OCI-LY1 (cell line): ENCODE data around the gene RBP4.

Experiments used
- H2AFZ ChIP-seq: fragments of 200-600 bp; sonication (generic), shearing (Covaris generic); 2 replicates; pipeline ENCODE4 v1.6.0; 2014; ENCODE audit warnings: antibody characterized with exemption, mild to moderate bottlenecking, low read length
- H3F3A ChIP-seq: fragments of 200-600 bp; sonication (generic), shearing (Covaris generic); 2 replicates; pipeline ENCODE4 v1.6.0; 2014; ENCODE audit warnings: mild to moderate bottlenecking, antibody characterized with exemption, low read length, moderate library complexity; ENCODE audit not compliant: insufficient read depth
- H3K27ac ChIP-seq: fragments of 200-600 bp; sonication (generic); 2 replicates; pipeline ENCODE4 v1.5.1; 2014; ENCODE audit warnings: low read length, mixed run types, mild to moderate bottlenecking, low read depth; ENCODE audit not compliant: poor library complexity, severe bottlenecking
- H3K27me3 ChIP-seq: fragments of 200-600 bp; sonication (generic); 2 replicates; pipeline ENCODE4 v1.6.0; 2014; ENCODE audit warnings: antibody characterized with exemption, mild to moderate bottlenecking, low read length, moderate library complexity; ENCODE audit not compliant: insufficient read depth
- H3K36me3 ChIP-seq: fragments of 200-600 bp; sonication (generic); 2 replicates; pipeline ENCODE4 v1.6.1; 2014; ENCODE audit warnings: mild to moderate bottlenecking, antibody characterized with exemption, low read length, moderate library complexity, mixed read lengths; ENCODE audit not compliant: insufficient read depth
- H3K4me1 ChIP-seq: fragments of 200-600 bp; sonication (generic); 2 replicates; pipeline ENCODE4 v1.5.1; 2014; ENCODE audit warnings: mild to moderate bottlenecking, low read length, moderate library complexity; ENCODE audit not compliant: insufficient read depth, severe bottlenecking
- H3K4me2 ChIP-seq: fragments of 200-600 bp; sonication (generic), shearing (Covaris generic); 2 replicates; pipeline ENCODE4 v1.6.1; 2014; ENCODE audit warnings: low read length
- H3K4me3 ChIP-seq: fragments of 200-600 bp; sonication (generic); 2 replicates; pipeline ENCODE4 v1.5.1; 2014; ENCODE audit warnings: low read length, low read depth, mild to moderate bottlenecking, mixed read lengths; ENCODE audit not compliant: poor library complexity, severe bottlenecking
- H3K79me2 ChIP-seq: fragments of 200-600 bp; shearing (Covaris generic); 2 replicates; pipeline ENCODE4 v1.6.1; 2016; ENCODE audit warnings: mixed run types, low read length, mixed read lengths; ENCODE audit not compliant: insufficient read depth
- H3K9ac ChIP-seq: fragments of 200-600 bp; sonication (generic), shearing (Covaris generic); 2 replicates; pipeline ENCODE4 v1.6.1; 2014; ENCODE audit warnings: mild to moderate bottlenecking, low read length, mixed read lengths
- H3K9me2 ChIP-seq: fragments of 200-600 bp; sonication (generic), shearing (Covaris generic); 2 replicates; pipeline ENCODE4 v1.6.1; 2014; ENCODE audit warnings: low read depth, mild to moderate bottlenecking, low read length, mixed read lengths
- H3K9me3 ChIP-seq: fragments of 200-600 bp; shearing (Covaris generic); 2 replicates; pipeline ENCODE4 v1.6.1; 2014; ENCODE audit warnings: low read length, mixed read lengths
- H4K20me1 ChIP-seq: fragments of 200-600 bp; sonication (generic), shearing (Covaris generic); 2 replicates; pipeline ENCODE4 v1.6.0; 2016; ENCODE audit warnings: mild to moderate bottlenecking, low read length; ENCODE audit not compliant: insufficient read depth
- EZH2 ChIP-seq: fragments of 200-600 bp; sonication (generic), shearing (Covaris generic); IDR thresholded peaks from 2 replicates; pipeline ENCODE4 v1.8.0; 2017; ENCODE audit warnings: borderline replicate concordance, mixed run types, mild to moderate bottlenecking, antibody characterized with exemption, low read length, moderate library complexity, mixed read lengths
- TF ChIP-seq, protein P1 (sequence below): fragments of 200-600 bp; sonication (generic), shearing (Covaris generic); IDR thresholded peaks from 2 replicates; pipeline ENCODE4 v1.5.1; 2017; ENCODE audit warnings: mild to moderate bottlenecking, antibody characterized with exemption, low read length, moderate library complexity, mixed read lengths

RBP4 gene

DNA sequence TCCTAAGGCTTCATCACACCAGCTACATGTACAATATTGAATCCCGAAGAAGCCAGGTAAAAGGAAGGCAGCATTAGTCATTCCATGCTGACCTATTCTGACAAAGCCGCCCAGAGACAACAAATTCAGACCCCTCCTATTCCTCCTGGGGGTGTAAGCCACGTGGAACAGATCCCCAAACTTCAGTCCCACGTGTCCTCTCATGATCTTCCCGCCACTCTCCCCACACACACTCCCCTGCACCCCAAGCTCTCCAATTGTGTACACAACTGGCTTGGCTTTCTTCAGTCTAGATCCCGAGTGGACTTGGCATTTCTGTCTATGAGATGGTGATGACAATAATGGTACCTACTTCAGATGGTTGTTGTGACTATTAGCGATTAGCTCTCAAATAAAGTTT, 19.9 kb upstream of the RBP4 start:
- no peak overlapping the region for H3K9ac ChIP-seq
- no peak overlapping the region for H3K27ac ChIP-seq
- H3K4me2 ChIP-seq: no peak overlapping the region
- H3F3A ChIP-seq: no peaks in the 10 kb centered on the region
- no peaks in the 10 kb centered on the region for H3K9me3 ChIP-seq
- no peak overlapping the region for H2AFZ ChIP-seq
- no peaks in the 10 kb centered on the region for H3K27me3 ChIP-seq
- H4K20me1 ChIP-seq: no peaks in the 10 kb centered on the region
- no peak overlapping the region for H3K4me3 ChIP-seq
- H3K4me1 ChIP-seq: no peaks in the 10 kb centered on the region
- H3K36me3 ChIP-seq: no peaks in the 10 kb centered on the region
- no peaks in the 10 kb centered on the region for H3K79me2 ChIP-seq
- TF ChIP-seq, protein P1, sequence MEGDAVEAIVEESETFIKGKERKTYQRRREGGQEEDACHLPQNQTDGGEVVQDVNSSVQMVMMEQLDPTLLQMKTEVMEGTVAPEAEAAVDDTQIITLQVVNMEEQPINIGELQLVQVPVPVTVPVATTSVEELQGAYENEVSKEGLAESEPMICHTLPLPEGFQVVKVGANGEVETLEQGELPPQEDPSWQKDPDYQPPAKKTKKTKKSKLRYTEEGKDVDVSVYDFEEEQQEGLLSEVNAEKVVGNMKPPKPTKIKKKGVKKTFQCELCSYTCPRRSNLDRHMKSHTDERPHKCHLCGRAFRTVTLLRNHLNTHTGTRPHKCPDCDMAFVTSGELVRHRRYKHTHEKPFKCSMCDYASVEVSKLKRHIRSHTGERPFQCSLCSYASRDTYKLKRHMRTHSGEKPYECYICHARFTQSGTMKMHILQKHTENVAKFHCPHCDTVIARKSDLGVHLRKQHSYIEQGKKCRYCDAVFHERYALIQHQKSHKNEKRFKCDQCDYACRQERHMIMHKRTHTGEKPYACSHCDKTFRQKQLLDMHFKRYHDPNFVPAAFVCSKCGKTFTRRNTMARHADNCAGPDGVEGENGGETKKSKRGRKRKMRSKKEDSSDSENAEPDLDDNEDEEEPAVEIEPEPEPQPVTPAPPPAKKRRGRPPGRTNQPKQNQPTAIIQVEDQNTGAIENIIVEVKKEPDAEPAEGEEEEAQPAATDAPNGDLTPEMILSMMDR: no peak
- TF ChIP-seq EZH2: no peak
- no peaks in the 10 kb centered on the region for H3K9me2 ChIP-seq

DNA sequence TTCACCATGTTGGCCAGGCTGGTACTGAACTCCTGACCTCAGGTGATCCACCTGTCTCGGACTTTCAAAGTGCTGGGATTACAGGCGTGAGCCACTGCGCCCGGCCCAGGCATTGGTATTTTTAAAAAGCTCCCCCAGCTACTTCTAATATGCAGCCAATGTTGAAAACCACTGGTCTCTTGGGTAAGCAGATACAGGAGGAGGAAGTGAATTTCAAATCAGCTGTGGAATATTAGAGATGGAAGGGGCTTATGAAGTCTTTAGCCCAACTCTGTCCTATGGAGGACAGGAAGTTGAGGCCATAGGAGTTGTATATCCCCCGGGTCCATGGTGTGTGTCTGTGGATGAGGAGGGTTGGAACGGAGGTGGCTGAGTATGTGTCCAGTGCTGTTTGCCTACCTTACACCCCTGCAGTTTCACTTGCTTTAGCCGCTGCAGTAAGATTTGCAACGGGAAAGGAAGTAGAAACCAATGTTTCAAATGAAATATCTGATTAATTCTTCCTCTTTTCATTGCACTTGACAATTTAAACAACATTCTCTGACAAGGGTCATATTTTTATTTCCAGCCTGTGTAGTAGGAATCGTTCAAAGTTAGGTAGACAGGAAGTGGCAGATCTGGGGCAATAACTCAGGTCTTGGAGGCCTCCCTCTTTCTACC, 14.7 kb upstream of the RBP4 start:
- no peak overlapping the region for H2AFZ ChIP-seq
- no peak for TF ChIP-seq EZH2
- TF ChIP-seq, protein P1: no peak
- H3K9ac ChIP-seq: no peak overlapping the region

DNA sequence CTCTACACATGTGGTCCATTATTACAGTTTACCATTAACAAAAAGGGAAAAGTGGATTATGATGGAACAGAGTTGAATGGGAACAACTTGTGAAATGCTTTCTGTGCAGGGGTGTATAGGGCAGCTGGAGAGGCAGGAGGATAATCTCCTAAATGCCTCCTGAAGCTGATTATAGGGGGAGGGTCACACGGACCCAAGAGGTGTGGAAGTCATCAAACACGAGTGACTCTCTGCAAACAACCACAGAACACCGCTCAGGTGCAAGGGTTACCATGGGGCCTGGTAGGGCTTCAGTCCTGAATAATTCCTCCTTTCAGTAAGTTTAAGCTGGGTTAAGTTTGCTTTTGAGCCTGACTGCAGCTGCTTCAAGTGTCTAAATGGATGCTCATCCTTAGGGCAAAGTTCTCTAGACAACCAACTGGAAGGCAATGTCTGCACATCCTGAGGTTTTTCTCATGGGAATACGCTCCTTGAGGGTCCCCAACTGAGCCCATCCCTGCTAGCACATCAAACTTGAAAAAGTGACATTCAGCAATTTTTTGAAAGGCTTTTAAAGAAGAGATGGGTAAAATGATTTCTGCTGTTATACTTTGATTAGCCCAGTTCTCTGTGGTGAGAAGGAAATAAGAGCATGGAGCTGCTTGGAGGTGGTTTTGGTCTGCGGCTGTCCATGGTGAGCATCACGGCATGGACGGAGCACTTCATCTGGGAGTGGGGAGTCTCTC, 13.2 kb upstream of the RBP4 start:
- no peak overlapping the region for H3K4me2 ChIP-seq
- no peaks in the 10 kb centered on the region for H3F3A ChIP-seq
- H2AFZ ChIP-seq: no peak overlapping the region
- H3K9ac ChIP-seq: no peak overlapping the region
- no peaks in the 10 kb centered on the region for H3K9me3 ChIP-seq
- no peaks in the 10 kb centered on the region for H3K9me2 ChIP-seq
- H3K4me1 ChIP-seq: no peaks in the 10 kb centered on the region
- H3K27me3 ChIP-seq: no peaks in the 10 kb centered on the region
- H3K27ac ChIP-seq: no peak overlapping the region
- no peaks in the 10 kb centered on the region for H3K79me2 ChIP-seq
- H4K20me1 ChIP-seq: no peaks in the 10 kb centered on the region
- no peak overlapping the region for H3K4me3 ChIP-seq
- H3K36me3 ChIP-seq: no peaks in the 10 kb centered on the region
- TF ChIP-seq, protein P1: no peak
- TF ChIP-seq EZH2: no peak

More for the DNA sequence above, 14.7 kb upstream of the RBP4 start:
- Histone ChIP-seq H3K4me3 (no peak overlapping the region), H3K4me2 (no peak overlapping the region), H3K9me3 (no peaks in the 10 kb centered on the region), H3K4me1 (no peaks in the 10 kb centered on the region), H3K36me3 (no peaks in the 10 kb centered on the region), H3K27ac (no peak overlapping the region), H3K79me2 (no peaks in the 10 kb centered on the region), H3K9me2 (no peaks in the 10 kb centered on the region), H3F3A (no peaks in the 10 kb centered on the region), H3K27me3 (no peaks in the 10 kb centered on the region), H4K20me1 (no peaks in the 10 kb centered on the region)
